Measurements from ENCODE around the gene SPTBN1.
A peak's percentile ranks its signal among the peaks of the same experiment; 100 is the strongest.

The SPTBN1 gene

GRCh38 chr2:54440050-54440449 lies 16.1 kb upstream of the SPTBN1 start:
- H3K27ac Mint-ChIP-seq: no peak overlapping the region
- no peaks in the 10 kb centered on the region for H3K4me1 Mint-ChIP-seq (ENCODE audit: low read depth in 2 of 2)
- no peak for ATAC-seq (replicated peaks)
- H3K27me3 Mint-ChIP-seq: peaks cover 18 to 21% of the 10 kb centered on the region in 2 donors
- no peaks in the 10 kb centered on the region for H3K36me3 Mint-ChIP-seq (ENCODE audit: insufficient read depth)
- H3K4me3 Mint-ChIP-seq: no peak overlapping the region
- DNase-seq: no peak
- H3K9me3 Mint-ChIP-seq: no peaks in the 10 kb centered on the region

GRCh38 chr2:54444503-54444902 lies 11.6 kb upstream of the SPTBN1 start:
- H3K4me1 Mint-ChIP-seq (ENCODE audit: low read depth in 2 of 2): no peaks in the 10 kb centered on the region
- DNase-seq: no peak
- no peak for ATAC-seq (replicated peaks)

GRCh38 chr2:54446122-54446521 lies 10.0 kb upstream of the SPTBN1 start:
- ATAC-seq (replicated peaks) (no peak), DNase-seq (no peak)
- Mint-ChIP-seq H3K4me3 (no peak overlapping the region), H3K27me3 (peaks cover 21% of the 10 kb centered on the region in 2 donors), H3K4me1 (ENCODE audit: low read depth in 2 of 2) (no peaks in the 10 kb centered on the region), H3K27ac (no peak overlapping the region), H3K9me3 (no peaks in the 10 kb centered on the region), H3K36me3 (ENCODE audit: insufficient read depth) (peaks cover 4% of the 10 kb centered on the region)

More at GRCh38 chr2:54444503-54444902, 11.6 kb upstream of the SPTBN1 start:
- Mint-ChIP-seq H3K27ac (no peak overlapping the region), H3K36me3 (ENCODE audit: insufficient read depth) (peaks cover 4% of the 10 kb centered on the region), H3K4me3 (no peak overlapping the region), H3K9me3 (no peaks in the 10 kb centered on the region), H3K27me3 (peaks cover 21% of the 10 kb centered on the region in 2 donors)

- no peak for DNase-seq
- peak overlapping the region in 1 of 2 donors; percentile 12 for H3K27ac Mint-ChIP-seq
- no peak overlapping the region for H3K4me3 Mint-ChIP-seq
- H3K36me3 Mint-ChIP-seq (ENCODE audit: insufficient read depth): peaks cover 4% of the 10 kb centered on the region
- peaks cover 21% of the 10 kb centered on the region in 2 donors for H3K27me3 Mint-ChIP-seq
- no peaks in the 10 kb centered on the region for H3K9me3 Mint-ChIP-seq
- no peaks in the 10 kb centered on the region for H3K4me1 Mint-ChIP-seq (ENCODE audit: low read depth in 2 of 2)
- no peak for ATAC-seq (replicated peaks)
Measured at GRCh38 chr2:54446625-54447024, 9.5 kb upstream of the SPTBN1 start.

GRCh38 chr2:54454548-54455130 lies 1.5 kb upstream of the SPTBN1 start:
- peak overlapping the region; percentile 66 to 68 for H3K4me3 Mint-ChIP-seq
- H3K9me3 Mint-ChIP-seq: no peaks in the 10 kb centered on the region
- peaks cover 36 to 41% of the 10 kb centered on the region in 2 donors for H3K27me3 Mint-ChIP-seq
- DNase-seq: no peak
- peaks cover 12 to 13% of the 10 kb centered on the region in 2 donors for H3K4me1 Mint-ChIP-seq (ENCODE audit: low read depth in 2 of 2)
- H3K27ac Mint-ChIP-seq: no peak overlapping the region
- ATAC-seq (replicated peaks): no peak
- H3K36me3 Mint-ChIP-seq (ENCODE audit: insufficient read depth): no peaks in the 10 kb centered on the region

- H3K36me3 Mint-ChIP-seq (ENCODE audit: insufficient read depth): no peaks in the 10 kb centered on the region
- no peak for DNase-seq
- H3K4me3 Mint-ChIP-seq: peak overlapping the region; percentile 66 to 68
- H3K9me3 Mint-ChIP-seq: no peaks in the 10 kb centered on the region
- no peak for ATAC-seq (replicated peaks)
- peaks cover 36 to 46% of the 10 kb centered on the region in 2 donors for H3K27me3 Mint-ChIP-seq
- H3K4me1 Mint-ChIP-seq (ENCODE audit: low read depth in 2 of 2): peaks cover 12 to 13% of the 10 kb centered on the region in 2 donors
- H3K27ac Mint-ChIP-seq: no peak overlapping the region
Measured at GRCh38 chr2:54455131-54455562, 980 bp upstream of the SPTBN1 start.

GRCh38 chr2:54456362-54456611 lies 160 bp downstream of the SPTBN1 start:
- Mint-ChIP-seq H3K27ac (no peak overlapping the region), H3K4me1 (ENCODE audit: low read depth in 2 of 2) (peaks cover 12 to 13% of the 10 kb centered on the region in 2 donors), H3K36me3 (ENCODE audit: insufficient read depth) (no peaks in the 10 kb centered on the region), H3K9me3 (no peaks in the 10 kb centered on the region), H3K4me3 (peak overlapping the region; percentile 66 to 68), H3K27me3 (peaks cover 45 to 57% of the 10 kb centered on the region in 2 donors)
- ATAC-seq (replicated peaks): no peak
- no peak for DNase-seq

GRCh38 chr2:54456612-54457322 lies 640 bp downstream of the SPTBN1 start:
- no peaks in the 10 kb centered on the region for H3K36me3 Mint-ChIP-seq (ENCODE audit: insufficient read depth)
- H3K4me1 Mint-ChIP-seq (ENCODE audit: low read depth in 2 of 2): peaks cover 12 to 13% of the 10 kb centered on the region in 2 donors
- DNase-seq (no peak), ATAC-seq (replicated peaks) (peak; percentile 45)
- peak overlapping the region; percentile 85 to 87 for H3K4me3 Mint-ChIP-seq
- peaks cover 47 to 61% of the 10 kb centered on the region in 2 donors for H3K27me3 Mint-ChIP-seq
- H3K9me3 Mint-ChIP-seq: no peaks in the 10 kb centered on the region
- H3K27ac Mint-ChIP-seq: peak overlapping the region in 1 of 2 donors; percentile 41

GRCh38 chr2:54457323-54458023 lies 1.3 kb downstream of the SPTBN1 start:
- Mint-ChIP-seq H3K9me3 (no peaks in the 10 kb centered on the region), H3K27ac (peak overlapping the region in 1 of 2 donors; percentile 41), H3K4me1 (ENCODE audit: low read depth in 2 of 2) (peaks cover 12 to 13% of the 10 kb centered on the region in 2 donors), H3K4me3 (peak overlapping the region; percentile 85 to 87), H3K36me3 (ENCODE audit: insufficient read depth) (no peaks in the 10 kb centered on the region), H3K27me3 (peaks cover 47 to 63% of the 10 kb centered on the region in 2 donors)
- DNase-seq: no peak
- ATAC-seq (replicated peaks): peak; percentile 45

GRCh38 chr2:54459037-54459441 lies 2.9 kb downstream of the SPTBN1 start:
- ATAC-seq (replicated peaks) (no peak), DNase-seq (no peak)
- Mint-ChIP-seq H3K36me3 (ENCODE audit: insufficient read depth) (no peaks in the 10 kb centered on the region), H3K4me1 (ENCODE audit: low read depth in 2 of 2) (peaks cover 12 to 13% of the 10 kb centered on the region in 2 donors), H3K27me3 (peaks cover 58 to 78% of the 10 kb centered on the region in 2 donors), H3K9me3 (no peaks in the 10 kb centered on the region), H3K4me3 (no peak overlapping the region), H3K27ac (no peak overlapping the region)

GRCh38 chr2:54461261-54461660 lies 5.1 kb downstream of the SPTBN1 start:
- DNase-seq: no peak
- H3K4me3 Mint-ChIP-seq: no peak overlapping the region
- H3K4me1 Mint-ChIP-seq (ENCODE audit: low read depth in 2 of 2): peaks cover 8% of the 10 kb centered on the region in 2 donors
- no peak overlapping the region for H3K27ac Mint-ChIP-seq
- ATAC-seq (replicated peaks): no peak
- H3K9me3 Mint-ChIP-seq: no peaks in the 10 kb centered on the region
- H3K27me3 Mint-ChIP-seq: peaks cover 55 to 71% of the 10 kb centered on the region in 2 donors
- H3K36me3 Mint-ChIP-seq (ENCODE audit: insufficient read depth): no peaks in the 10 kb centered on the region

GRCh38 chr2:54464341-54464740 lies 8.2 kb downstream of the SPTBN1 start:
- ATAC-seq (replicated peaks) (no peak), DNase-seq (no peak)
- H3K4me3 Mint-ChIP-seq: no peak overlapping the region
- H3K9me3 Mint-ChIP-seq: no peaks in the 10 kb centered on the region
- no peaks in the 10 kb centered on the region for H3K4me1 Mint-ChIP-seq (ENCODE audit: low read depth in 2 of 2)
- no peaks in the 10 kb centered on the region for H3K36me3 Mint-ChIP-seq (ENCODE audit: insufficient read depth)
- peaks cover 38 to 56% of the 10 kb centered on the region in 2 donors for H3K27me3 Mint-ChIP-seq
- H3K27ac Mint-ChIP-seq: no peak overlapping the region

GRCh38 chr2:54465143-54465542 lies 9.0 kb downstream of the SPTBN1 start:
- H3K27me3 Mint-ChIP-seq: peaks cover 35 to 48% of the 10 kb centered on the region in 2 donors
- no peak for DNase-seq
- no peak overlapping the region for H3K27ac Mint-ChIP-seq
- H3K4me3 Mint-ChIP-seq: no peak overlapping the region
- no peaks in the 10 kb centered on the region for H3K36me3 Mint-ChIP-seq (ENCODE audit: insufficient read depth)
- H3K4me1 Mint-ChIP-seq (ENCODE audit: low read depth in 2 of 2): no peaks in the 10 kb centered on the region
- no peak for ATAC-seq (replicated peaks)
- H3K9me3 Mint-ChIP-seq: no peaks in the 10 kb centered on the region

- no peaks in the 10 kb centered on the region for H3K9me3 Mint-ChIP-seq
- no peak overlapping the region for H3K27ac Mint-ChIP-seq
- no peak for DNase-seq
- H3K4me1 Mint-ChIP-seq (ENCODE audit: low read depth in 2 of 2): no peaks in the 10 kb centered on the region
- H3K36me3 Mint-ChIP-seq (ENCODE audit: insufficient read depth): no peaks in the 10 kb centered on the region
- no peak for ATAC-seq (replicated peaks)
- H3K27me3 Mint-ChIP-seq: peaks cover 24 to 33% of the 10 kb centered on the region in 2 donors
- no peak overlapping the region for H3K4me3 Mint-ChIP-seq
Measured at GRCh38 chr2:54466870-54467269, 10.7 kb downstream of the SPTBN1 start.
